ENCODE measurements around the gene BPIFB3. TPM values are rescaled to one million over a fixed set of nuclear protein-coding genes. Genes with fewer than 3 reads are reported as not detected.

The BPIFB3 gene
- total RNA-seq, 1 experiment from 2014 or later, result not detected

DNA sequence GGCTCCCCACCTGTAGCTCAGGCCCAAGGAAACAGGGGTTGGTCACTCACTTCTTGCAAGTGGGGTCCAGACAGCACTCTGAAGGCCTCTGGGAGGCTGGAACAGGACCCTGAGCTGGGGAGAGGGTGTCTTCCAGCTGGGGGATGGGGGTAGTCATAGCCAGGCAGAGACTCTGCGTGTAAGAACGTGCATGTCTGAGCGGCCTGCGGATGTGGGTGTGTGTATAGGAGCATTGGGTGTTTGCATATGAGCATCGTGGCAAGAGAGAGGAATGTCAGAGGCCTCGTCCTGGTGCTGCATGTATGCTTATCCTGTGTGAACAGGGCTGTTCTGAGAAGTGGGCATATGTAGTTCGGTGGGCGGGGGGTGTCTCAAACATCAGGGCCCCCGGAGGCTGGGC lies 12.1 kb downstream of the BPIFB3 start (continued):
- TF ChIP-seq, protein P1, sequence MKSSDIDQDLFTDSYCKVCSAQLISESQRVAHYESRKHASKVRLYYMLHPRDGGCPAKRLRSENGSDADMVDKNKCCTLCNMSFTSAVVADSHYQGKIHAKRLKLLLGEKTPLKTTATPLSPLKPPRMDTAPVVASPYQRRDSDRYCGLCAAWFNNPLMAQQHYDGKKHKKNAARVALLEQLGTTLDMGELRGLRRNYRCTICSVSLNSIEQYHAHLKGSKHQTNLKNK (CRISPR knock-in tag; IDR thresholded peaks at IDR 0.05), result no peak
- no peak for TF ChIP-seq PRRX2 (CRISPR knock-in tag; IDR thresholded peaks at IDR 0.05)

DNA sequence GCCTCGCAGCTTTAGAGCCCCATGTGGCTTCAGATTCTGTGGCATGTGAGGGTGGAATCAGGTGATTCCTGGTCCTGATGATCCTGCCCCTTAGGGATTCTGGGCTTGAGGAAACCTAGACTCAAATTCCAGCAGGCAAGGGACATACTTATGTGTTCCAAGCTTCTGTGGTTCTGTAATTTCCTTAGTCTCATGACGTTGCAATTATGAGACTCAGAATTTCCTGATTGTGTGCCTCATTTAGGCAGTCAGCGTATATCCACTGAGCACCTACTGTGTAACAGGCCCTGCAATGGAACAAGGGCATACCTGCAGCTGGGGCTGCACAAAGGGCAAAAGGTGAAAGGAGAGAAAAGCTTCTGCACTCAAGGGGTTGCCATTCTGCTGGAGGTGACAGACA lies 14.1 kb downstream of the BPIFB3 start:
- Mint-ChIP-seq H3K27ac (no peak overlapping the region), H3K4me1 (no peaks in the 10 kb centered on the region), H3K36me3 (no peaks in the 10 kb centered on the region), H3K27me3 (ENCODE audit: low read depth) (no peaks in the 10 kb centered on the region; the same call in 1 of the 2 replicates), H3K9me3 (peaks cover 1% of the 10 kb centered on the region), H3K4me3 (no peak overlapping the region)
- no peak for DNase-seq (ENCODE audit: low spot score)
- ChIA-PET POLR2A (no interaction called here), CTCF (interaction anchor here (1.1 to 3.1 kb wide), 5 partner anchors 10 to 165 kb away, joined by 3 to 8 read pairs (median 5); no protein-coding TSS in a partner anchor)
- no peak for ATAC-seq
- TF ChIP-seq, protein P2, sequence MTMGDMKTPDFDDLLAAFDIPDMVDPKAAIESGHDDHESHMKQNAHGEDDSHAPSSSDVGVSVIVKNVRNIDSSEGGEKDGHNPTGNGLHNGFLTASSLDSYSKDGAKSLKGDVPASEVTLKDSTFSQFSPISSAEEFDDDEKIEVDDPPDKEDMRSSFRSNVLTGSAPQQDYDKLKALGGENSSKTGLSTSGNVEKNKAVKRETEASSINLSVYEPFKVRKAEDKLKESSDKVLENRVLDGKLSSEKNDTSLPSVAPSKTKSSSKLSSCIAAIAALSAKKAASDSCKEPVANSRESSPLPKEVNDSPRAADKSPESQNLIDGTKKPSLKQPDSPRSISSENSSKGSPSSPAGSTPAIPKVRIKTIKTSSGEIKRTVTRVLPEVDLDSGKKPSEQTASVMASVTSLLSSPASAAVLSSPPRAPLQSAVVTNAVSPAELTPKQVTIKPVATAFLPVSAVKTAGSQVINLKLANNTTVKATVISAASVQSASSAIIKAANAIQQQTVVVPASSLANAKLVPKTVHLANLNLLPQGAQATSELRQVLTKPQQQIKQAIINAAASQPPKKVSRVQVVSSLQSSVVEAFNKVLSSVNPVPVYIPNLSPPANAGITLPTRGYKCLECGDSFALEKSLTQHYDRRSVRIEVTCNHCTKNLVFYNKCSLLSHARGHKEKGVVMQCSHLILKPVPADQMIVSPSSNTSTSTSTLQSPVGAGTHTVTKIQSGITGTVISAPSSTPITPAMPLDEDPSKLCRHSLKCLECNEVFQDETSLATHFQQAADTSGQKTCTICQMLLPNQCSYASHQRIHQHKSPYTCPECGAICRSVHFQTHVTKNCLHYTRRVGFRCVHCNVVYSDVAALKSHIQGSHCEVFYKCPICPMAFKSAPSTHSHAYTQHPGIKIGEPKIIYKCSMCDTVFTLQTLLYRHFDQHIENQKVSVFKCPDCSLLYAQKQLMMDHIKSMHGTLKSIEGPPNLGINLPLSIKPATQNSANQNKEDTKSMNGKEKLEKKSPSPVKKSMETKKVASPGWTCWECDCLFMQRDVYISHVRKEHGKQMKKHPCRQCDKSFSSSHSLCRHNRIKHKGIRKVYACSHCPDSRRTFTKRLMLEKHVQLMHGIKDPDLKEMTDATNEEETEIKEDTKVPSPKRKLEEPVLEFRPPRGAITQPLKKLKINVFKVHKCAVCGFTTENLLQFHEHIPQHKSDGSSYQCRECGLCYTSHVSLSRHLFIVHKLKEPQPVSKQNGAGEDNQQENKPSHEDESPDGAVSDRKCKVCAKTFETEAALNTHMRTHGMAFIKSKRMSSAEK (CRISPR knock-in tag; IDR thresholded peaks at IDR 0.05; ENCODE audit: borderline replicate concordance), result no peak
- TF ChIP-seq ZNF121 (CRISPR knock-in tag; IDR thresholded peaks at IDR 0.05) (no peak), GRHL2 (CRISPR knock-in tag; IDR thresholded peaks at IDR 0.05; ENCODE audit: insufficient replicate concordance, severe bottlenecking) (no peak), NR2C2 (CRISPR knock-in tag; IDR thresholded peaks at IDR 0.05) (no peak), TP53 (CRISPR knock-in tag; IDR thresholded peaks at IDR 0.05) (no peak), NR3C1 (CRISPR knock-in tag; conservative IDR thresholded peaks at IDR 0.05; ENCODE audit: low read depth) (no peak), ZNF232 (CRISPR knock-in tag; IDR thresholded peaks at IDR 0.05) (no peak)
- TF ChIP-seq, protein P3, sequence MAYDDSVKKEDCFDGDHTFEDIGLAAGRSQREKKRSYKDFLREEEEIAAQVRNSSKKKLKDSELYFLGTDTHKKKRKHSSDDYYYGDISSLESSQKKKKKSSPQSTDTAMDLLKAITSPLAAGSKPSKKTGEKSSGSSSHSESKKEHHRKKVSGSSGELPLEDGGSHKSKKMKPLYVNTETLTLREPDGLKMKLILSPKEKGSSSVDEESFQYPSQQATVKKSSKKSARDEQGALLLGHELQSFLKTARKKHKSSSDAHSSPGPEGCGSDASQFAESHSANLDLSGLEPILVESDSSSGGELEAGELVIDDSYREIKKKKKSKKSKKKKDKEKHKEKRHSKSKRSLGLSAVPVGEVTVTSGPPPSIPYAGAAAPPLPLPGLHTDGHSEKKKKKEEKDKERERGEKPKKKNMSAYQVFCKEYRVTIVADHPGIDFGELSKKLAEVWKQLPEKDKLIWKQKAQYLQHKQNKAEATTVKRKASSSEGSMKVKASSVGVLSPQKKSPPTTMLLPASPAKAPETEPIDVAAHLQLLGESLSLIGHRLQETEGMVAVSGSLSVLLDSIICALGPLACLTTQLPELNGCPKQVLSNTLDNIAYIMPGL (CRISPR knock-in tag; IDR thresholded peaks at IDR 0.05), result no peak
- TF ChIP-seq, protein P4, sequence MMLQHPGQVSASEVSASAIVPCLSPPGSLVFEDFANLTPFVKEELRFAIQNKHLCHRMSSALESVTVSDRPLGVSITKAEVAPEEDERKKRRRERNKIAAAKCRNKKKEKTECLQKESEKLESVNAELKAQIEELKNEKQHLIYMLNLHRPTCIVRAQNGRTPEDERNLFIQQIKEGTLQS (CRISPR knock-in tag; conservative IDR thresholded peaks at IDR 0.05), result no peak
- TF ChIP-seq, protein P5, sequence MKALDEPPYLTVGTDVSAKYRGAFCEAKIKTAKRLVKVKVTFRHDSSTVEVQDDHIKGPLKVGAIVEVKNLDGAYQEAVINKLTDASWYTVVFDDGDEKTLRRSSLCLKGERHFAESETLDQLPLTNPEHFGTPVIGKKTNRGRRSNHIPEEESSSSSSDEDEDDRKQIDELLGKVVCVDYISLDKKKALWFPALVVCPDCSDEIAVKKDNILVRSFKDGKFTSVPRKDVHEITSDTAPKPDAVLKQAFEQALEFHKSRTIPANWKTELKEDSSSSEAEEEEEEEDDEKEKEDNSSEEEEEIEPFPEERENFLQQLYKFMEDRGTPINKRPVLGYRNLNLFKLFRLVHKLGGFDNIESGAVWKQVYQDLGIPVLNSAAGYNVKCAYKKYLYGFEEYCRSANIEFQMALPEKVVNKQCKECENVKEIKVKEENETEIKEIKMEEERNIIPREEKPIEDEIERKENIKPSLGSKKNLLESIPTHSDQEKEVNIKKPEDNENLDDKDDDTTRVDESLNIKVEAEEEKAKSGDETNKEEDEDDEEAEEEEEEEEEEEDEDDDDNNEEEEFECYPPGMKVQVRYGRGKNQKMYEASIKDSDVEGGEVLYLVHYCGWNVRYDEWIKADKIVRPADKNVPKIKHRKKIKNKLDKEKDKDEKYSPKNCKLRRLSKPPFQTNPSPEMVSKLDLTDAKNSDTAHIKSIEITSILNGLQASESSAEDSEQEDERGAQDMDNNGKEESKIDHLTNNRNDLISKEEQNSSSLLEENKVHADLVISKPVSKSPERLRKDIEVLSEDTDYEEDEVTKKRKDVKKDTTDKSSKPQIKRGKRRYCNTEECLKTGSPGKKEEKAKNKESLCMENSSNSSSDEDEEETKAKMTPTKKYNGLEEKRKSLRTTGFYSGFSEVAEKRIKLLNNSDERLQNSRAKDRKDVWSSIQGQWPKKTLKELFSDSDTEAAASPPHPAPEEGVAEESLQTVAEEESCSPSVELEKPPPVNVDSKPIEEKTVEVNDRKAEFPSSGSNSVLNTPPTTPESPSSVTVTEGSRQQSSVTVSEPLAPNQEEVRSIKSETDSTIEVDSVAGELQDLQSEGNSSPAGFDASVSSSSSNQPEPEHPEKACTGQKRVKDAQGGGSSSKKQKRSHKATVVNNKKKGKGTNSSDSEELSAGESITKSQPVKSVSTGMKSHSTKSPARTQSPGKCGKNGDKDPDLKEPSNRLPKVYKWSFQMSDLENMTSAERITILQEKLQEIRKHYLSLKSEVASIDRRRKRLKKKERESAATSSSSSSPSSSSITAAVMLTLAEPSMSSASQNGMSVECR (CRISPR knock-in tag; IDR thresholded peaks at IDR 0.05; ENCODE audit: borderline replicate concordance), result no peak
- TF ChIP-seq, protein P6, sequence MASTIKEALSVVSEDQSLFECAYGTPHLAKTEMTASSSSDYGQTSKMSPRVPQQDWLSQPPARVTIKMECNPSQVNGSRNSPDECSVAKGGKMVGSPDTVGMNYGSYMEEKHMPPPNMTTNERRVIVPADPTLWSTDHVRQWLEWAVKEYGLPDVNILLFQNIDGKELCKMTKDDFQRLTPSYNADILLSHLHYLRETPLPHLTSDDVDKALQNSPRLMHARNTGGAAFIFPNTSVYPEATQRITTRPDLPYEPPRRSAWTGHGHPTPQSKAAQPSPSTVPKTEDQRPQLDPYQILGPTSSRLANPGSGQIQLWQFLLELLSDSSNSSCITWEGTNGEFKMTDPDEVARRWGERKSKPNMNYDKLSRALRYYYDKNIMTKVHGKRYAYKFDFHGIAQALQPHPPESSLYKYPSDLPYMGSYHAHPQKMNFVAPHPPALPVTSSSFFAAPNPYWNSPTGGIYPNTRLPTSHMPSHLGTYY (CRISPR knock-in tag; IDR thresholded peaks at IDR 0.05), result no peak
- TF ChIP-seq, protein P1 (CRISPR knock-in tag; IDR thresholded peaks at IDR 0.05), result no peak
- TF ChIP-seq, protein P7, sequence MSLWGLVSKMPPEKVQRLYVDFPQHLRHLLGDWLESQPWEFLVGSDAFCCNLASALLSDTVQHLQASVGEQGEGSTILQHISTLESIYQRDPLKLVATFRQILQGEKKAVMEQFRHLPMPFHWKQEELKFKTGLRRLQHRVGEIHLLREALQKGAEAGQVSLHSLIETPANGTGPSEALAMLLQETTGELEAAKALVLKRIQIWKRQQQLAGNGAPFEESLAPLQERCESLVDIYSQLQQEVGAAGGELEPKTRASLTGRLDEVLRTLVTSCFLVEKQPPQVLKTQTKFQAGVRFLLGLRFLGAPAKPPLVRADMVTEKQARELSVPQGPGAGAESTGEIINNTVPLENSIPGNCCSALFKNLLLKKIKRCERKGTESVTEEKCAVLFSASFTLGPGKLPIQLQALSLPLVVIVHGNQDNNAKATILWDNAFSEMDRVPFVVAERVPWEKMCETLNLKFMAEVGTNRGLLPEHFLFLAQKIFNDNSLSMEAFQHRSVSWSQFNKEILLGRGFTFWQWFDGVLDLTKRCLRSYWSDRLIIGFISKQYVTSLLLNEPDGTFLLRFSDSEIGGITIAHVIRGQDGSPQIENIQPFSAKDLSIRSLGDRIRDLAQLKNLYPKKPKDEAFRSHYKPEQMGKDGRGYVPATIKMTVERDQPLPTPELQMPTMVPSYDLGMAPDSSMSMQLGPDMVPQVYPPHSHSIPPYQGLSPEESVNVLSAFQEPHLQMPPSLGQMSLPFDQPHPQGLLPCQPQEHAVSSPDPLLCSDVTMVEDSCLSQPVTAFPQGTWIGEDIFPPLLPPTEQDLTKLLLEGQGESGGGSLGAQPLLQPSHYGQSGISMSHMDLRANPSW (CRISPR knock-in tag; conservative IDR thresholded peaks at IDR 0.05; ENCODE audit: low read depth), result no peak
- TF ChIP-seq, protein P8, sequence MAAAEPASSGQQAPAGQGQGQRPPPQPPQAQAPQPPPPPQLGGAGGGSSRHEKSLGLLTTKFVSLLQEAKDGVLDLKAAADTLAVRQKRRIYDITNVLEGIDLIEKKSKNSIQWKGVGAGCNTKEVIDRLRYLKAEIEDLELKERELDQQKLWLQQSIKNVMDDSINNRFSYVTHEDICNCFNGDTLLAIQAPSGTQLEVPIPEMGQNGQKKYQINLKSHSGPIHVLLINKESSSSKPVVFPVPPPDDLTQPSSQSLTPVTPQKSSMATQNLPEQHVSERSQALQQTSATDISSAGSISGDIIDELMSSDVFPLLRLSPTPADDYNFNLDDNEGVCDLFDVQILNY (CRISPR knock-in tag; IDR thresholded peaks at IDR 0.05), result no peak
- TF ChIP-seq, protein P9, sequence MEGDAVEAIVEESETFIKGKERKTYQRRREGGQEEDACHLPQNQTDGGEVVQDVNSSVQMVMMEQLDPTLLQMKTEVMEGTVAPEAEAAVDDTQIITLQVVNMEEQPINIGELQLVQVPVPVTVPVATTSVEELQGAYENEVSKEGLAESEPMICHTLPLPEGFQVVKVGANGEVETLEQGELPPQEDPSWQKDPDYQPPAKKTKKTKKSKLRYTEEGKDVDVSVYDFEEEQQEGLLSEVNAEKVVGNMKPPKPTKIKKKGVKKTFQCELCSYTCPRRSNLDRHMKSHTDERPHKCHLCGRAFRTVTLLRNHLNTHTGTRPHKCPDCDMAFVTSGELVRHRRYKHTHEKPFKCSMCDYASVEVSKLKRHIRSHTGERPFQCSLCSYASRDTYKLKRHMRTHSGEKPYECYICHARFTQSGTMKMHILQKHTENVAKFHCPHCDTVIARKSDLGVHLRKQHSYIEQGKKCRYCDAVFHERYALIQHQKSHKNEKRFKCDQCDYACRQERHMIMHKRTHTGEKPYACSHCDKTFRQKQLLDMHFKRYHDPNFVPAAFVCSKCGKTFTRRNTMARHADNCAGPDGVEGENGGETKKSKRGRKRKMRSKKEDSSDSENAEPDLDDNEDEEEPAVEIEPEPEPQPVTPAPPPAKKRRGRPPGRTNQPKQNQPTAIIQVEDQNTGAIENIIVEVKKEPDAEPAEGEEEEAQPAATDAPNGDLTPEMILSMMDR (IDR thresholded peaks at IDR 0.05), result no peak

Data from WTC11 (cell line).